Adrenal gland (tissue), 5 donors: ENCODE data around the gene CAMSAP2.

Source experiments
- CTCF ChIP-seq, 6 experiments: fragments of 450-650 bp in 4 of 6; fragments of 200-600 bp in 2 of 6; sonication (generic) in 1 of 6; IDR thresholded peaks; 1 replicate in 5 of 6; 2 replicates in 1 of 6; pipeline versions ENCODE4 v1.5.1 to v1.8.0; 2016 to 2021; ENCODE audit warnings: antibody characterized with exemption in 6 of 6, mild to moderate bottlenecking in 2 of 6, moderate library complexity in 1 of 6
- POLR2A ChIP-seq, 2 donors: fragments of 450-650 bp; IDR thresholded peaks; one replicate each; pipeline ENCODE4 v1.6.1; 2017; ENCODE audit warnings: antibody characterized with exemption in 2 of 2, mild to moderate bottlenecking in 2 of 2, moderate library complexity in 1 of 2
- donor health status: DM: no; HTN: no; CAD: no.

DNA sequence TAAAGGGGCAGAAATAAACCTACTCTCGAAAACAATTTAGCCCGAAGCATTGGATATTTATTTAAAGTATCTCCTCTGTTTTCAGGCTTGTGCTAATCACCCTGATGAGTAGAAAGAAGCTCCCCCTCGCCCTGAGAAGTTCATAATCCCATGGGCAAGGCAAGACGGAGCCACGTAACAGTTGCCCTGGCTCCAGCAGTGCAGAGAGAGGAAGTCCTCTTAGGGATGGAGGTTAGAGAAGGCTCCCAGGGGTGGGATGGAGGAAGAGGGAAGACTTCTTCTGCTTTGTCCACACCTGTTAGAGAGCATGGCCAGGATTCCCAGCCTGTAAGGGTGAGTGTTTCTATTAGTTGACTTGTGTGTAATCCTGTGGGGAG lies 130.7 kb downstream of the CAMSAP2 start:
- TF ChIP-seq CTCF (IDR thresholded peaks at IDR 0.05): no peak
- no peak for TF ChIP-seq POLR2A (IDR thresholded peaks at IDR 0.05)
